H1 (cell line): ENCODE results near the gene FBXW8.

Experiments
- BACH1 ChIP-seq: IDR thresholded peaks from 2 replicates; pipeline ENCODE4 v1.6.1; 2012; ENCODE audit warnings: low read length, improper control_type of control experiment
- CEBPB ChIP-seq: IDR thresholded peaks from 2 replicates; pipeline ENCODE4 v1.6.1; 2012; ENCODE audit warnings: low read depth, low read length
- CTCF ChIP-seq, 3 experiments: IDR thresholded peaks; 1 replicate in 2 of 3; 2 replicates in 1 of 3; pipeline versions ENCODE4 v1.5.1 to v1.6.1; 2011; ENCODE audit warnings: low read length in 3 of 3, mild to moderate bottlenecking in 3 of 3, inconsistent platforms in 2 of 3, low read depth in 1 of 3, moderate library complexity in 1 of 3; ENCODE audit not compliant: insufficient read depth in 1 of 3; ENCODE audit errors: control extremely low read depth in 1 of 3
- EP300 ChIP-seq, 2 experiments: IDR thresholded peaks; 1 replicate in 1 of 2; 2 replicates in 1 of 2; pipeline ENCODE4 v1.6.1; 2011 to 2012; ENCODE audit warnings: low read depth in 2 of 2, low read length in 2 of 2, mild to moderate bottlenecking in 2 of 2, borderline replicate concordance in 1 of 2, inconsistent platforms in 1 of 2, moderate library complexity in 1 of 2
- PHF8 ChIP-seq: fragments of 200-600 bp; sonication (generic); conservative IDR thresholded peaks from 2 replicates; pipeline ENCODE4 v1.7.1; 2012; ENCODE audit warnings: low read depth, mild to moderate bottlenecking, inconsistent platforms, low read length, moderate library complexity
- POLR2A ChIP-seq, 2 experiments: IDR thresholded peaks; 1 replicate in 1 of 2; 2 replicates in 1 of 2; pipeline ENCODE4 v1.6.1; 2011; ENCODE audit warnings: low read depth in 2 of 2, low read length in 2 of 2, mild to moderate bottlenecking in 2 of 2; ENCODE audit errors: control extremely low read depth in 1 of 2
- RFX5 ChIP-seq: IDR thresholded peaks from 2 replicates; pipeline ENCODE4 v1.6.1; 2011; ENCODE audit warnings: low read depth, low read length, improper control_type of control experiment, borderline replicate concordance
- SIN3A ChIP-seq, 2 experiments: IDR thresholded peaks in 1 of 2; conservative IDR thresholded peaks in 1 of 2; 2 replicates each; pipeline ENCODE4 v1.6.1; 2011 to 2012; ENCODE audit warnings: low read length in 2 of 2, improper control_type of control experiment in 1 of 2, low read depth in 1 of 2, mild to moderate bottlenecking in 1 of 2

GRCh38 chr12:117028254-117028653 is 117.5 kb downstream of the FBXW8 start:
- TF ChIP-seq RFX5 = no peak
- TF ChIP-seq CTCF (IDR thresholded peaks at IDR 0.05; ENCODE audit: control extremely low read depth in 1 of 3, insufficient read depth in 1 of 3, low read depth in 1 of 3, low read length in 3 of 3) = no peak
- TF ChIP-seq EP300 (IDR thresholded peaks at IDR 0.05; ENCODE audit: borderline replicate concordance in 1 of 2, low read depth in 2 of 2, low read length in 2 of 2) = no peak
- TF ChIP-seq CEBPB = no peak
- TF ChIP-seq PHF8 = no peak
- no peak for TF ChIP-seq BACH1
- no peak for TF ChIP-seq SIN3A (conservative IDR thresholded peaks at IDR 0.05 in 1 of 2, IDR thresholded peaks at IDR 0.05 in 1 of 2; ENCODE audit: low read depth in 1 of 2, low read length in 2 of 2)
- no peak for TF ChIP-seq POLR2A (IDR thresholded peaks at IDR 0.05; ENCODE audit: control extremely low read depth in 1 of 2, low read depth in 2 of 2, low read length in 2 of 2)
